DMS 273 treated with DMSO at 0.1 percent for 48 hours (cell line): ENCODE data around the gene PRR33.
"Not testable (repeated sequence)": the region's sequence is repeated elsewhere in the genome, so short reads cannot be mapped to it uniquely, and the experiment has no call there.

Experiments used
- DNase-seq: peaks from one replicate; lab custom pipeline; 2025; lab: John Stamatoyannopoulos, UW

PRR33 gene

DNA sequence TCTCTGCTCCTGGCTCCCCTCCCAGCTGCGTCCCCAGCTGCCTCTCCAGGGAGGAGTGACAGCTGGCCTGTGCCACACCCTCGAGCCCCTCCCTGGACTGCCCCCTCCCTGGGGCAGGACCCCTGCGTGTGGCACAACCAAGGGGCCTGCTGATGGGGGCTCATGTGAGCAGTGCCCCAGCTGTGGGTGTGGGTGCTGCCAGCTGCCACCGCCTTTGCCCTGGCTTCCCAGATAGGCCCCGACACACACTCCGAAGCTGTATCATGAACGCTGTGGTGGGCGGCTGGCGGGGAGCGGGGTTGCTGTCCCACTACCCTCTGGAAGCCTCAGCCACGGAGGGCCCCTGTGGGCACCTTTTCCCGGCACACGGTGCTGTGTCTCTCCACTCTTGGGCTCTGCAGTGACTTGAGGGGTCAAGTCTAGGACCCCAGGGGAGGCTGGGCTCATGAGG is 15.8 kb downstream of the PRR33 start:
- not testable (repeated sequence) for DNase-seq

DNA sequence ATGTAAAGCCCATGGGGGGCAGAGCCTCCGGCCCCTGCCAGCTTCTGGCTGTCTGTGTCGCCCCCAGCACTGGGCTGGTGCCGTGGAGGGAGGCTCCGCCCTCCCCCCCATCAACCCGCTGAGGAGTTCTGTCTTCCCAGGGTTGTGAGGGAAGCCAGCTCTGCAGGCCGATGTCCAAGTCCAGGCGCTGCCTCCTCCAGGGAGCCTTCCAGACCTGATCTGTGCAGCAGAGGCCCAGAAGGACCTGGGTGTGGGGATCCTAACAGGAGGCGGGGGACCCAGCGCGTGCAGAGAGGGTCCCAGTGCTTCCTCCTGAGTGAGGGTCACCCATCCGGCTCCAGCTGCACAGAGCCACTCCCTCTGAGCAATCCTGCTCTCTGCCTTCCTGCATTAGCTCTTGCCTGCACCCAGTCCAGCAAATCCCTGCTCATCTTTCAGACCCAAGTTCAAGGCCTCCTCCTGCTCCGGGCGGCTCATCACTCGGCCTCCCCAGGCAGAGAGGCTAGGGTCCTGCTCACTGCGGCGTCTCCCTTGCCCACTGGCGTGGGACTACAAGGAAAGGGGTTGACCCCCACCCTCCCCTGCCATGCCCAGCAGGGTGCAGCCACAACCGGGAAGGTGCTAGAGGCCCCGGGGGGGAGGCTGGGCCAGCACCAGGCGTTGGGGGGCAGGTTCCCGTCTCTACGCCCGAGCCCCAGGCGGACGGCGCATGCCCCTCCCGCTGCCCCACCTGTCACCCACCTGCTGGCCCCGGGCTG is 16.4 kb downstream of the PRR33 start:
- no peak for DNase-seq

DNA sequence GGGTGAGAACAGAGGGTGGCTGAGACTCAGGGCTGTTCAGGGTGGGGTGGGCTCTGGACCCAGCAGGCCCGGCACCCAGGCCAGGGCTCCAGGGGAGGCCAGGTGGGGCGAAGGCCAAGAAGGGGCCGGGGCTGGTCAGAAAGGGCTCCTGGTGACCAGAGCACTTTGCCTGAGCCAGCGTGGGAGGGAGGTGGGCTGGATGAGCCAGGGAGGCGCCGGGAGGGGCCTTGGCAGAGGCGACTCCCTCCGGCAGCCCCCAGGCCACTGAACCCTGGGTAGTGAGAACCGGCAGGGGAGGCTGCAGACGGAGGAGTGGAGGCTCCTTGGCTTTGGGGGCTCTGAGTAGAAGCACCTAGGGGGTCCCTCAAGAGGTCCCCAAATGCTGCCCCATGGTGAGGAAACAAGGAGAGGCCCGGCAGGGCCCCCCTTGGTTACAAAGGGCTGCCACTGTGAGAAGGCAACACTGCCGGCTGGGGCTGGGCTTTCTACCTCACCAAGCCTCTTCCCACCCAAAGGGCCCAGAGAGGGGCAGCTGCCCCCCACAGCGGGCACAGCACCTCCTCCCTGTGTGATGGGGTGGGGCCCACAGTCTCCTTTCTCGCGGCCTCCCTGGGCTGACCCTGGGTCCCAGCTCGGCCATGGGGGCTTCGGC is 17.1 kb downstream of the PRR33 start:
- not testable (repeated sequence) for DNase-seq

DNA sequence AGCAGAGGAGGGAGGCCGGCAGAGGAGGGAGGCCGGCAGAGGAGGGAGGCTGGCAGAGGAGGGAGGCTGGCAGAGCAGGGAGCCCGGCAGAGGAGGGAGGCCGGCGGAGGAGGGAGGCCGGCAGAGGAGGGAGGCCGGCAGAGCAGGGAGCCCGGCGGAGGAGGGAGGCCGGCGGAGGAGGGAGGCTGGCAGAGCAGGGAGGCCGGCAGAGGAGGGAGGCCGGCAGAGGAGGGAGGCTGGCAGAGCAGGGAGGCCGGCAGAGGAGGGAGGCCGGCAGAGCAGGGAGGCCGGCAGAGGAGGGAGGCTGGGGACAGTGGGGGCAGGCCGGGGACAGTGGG is 17.9 kb downstream of the PRR33 start:
- not testable (repeated sequence) for DNase-seq

DNA sequence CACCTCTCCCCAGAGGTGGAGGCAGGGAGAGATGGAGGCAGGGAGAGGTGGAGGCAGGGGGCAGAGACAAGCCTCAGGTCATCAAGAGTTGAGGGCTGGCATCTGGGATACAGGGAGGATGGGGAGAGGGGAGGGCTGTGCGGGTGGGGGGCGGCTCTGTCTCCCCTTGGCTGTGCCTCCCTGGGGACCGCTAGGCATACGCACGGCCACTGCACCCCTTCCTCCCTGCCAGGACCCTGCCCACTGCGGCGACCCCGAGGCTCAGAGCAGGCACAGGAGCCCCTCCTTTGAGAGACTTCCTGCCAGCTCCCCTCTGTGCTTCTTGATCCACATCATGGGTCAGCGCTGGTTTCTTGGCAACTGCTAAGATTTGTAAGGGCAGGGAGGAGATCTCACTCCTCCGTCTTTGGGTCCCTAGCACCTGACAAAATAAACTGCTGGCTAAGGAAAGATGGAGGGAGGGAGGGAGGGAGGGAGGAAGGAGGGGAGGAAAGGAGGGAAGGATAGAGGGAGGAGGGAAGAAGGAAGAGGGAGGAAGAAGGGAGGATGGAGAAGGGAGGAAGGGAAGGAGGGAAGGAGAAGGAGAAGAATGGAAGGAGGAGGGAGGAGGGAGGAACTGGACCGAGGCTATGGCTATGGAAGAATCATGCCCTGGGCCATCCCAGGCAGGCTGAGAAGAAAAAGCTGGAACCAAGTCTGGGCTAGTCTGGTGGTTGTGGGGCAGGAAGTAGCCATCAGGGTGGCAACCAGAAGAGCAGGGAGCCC is 18.5 kb downstream of the PRR33 start:
- DNase-seq: no peak

DNA sequence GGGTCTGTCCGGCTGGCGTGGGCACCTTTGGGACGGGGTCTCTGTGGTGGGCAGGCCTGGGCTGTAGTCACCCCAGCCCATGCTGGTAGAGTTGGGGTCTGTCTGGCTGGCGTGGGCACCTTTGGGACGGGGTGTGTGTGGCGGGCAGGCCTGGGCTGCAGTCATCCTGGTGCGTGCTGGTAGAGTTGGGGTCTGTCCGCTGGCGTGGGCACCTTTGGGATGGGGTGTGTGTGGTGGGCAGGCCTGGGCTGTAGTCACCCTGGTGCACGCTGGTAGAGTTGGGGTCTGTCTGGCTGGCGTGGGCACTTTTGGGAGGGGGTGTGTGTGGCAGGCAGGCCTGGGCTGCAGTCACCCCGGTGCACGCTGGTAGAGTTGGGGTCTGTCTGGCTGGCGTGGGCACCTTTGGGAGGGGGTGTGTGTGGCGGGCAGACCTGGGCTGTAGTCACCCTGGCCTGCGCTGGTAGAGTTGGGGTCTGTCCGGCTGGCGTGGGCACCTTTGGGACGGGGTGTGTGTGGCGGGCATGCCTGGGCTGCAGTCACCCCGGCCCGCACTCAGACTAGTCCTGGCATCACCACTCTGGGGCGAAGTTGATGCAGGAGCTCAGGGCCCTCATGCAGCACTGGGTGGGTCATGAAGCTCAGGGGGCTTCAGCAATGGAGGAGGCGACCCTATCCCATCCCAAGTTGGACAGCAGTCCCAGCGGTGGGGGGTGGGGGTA is 19.3 kb downstream of the PRR33 start:
- no peak for DNase-seq

DNA sequence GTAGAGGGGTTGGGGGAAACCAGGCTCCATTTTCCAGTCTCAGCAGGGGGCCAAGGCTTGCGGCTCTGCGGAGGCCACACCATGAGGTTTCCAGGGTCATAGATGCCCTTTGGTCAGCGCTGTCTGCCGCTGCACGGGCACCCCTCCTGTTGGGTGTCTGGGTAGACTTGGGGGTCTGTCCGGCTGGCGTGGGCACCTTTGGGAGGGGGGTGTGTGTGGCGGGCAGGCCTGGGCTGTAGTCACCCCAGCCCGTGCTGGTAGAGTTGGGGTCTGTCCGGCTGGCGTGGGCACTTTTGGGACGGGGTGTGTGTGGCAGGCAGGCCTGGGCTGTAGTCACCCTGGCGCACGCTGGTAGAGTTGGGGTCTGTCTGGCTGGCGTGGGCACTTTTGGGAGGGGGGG is 20.2 kb downstream of the PRR33 start:
- DNase-seq: no peak

DNA sequence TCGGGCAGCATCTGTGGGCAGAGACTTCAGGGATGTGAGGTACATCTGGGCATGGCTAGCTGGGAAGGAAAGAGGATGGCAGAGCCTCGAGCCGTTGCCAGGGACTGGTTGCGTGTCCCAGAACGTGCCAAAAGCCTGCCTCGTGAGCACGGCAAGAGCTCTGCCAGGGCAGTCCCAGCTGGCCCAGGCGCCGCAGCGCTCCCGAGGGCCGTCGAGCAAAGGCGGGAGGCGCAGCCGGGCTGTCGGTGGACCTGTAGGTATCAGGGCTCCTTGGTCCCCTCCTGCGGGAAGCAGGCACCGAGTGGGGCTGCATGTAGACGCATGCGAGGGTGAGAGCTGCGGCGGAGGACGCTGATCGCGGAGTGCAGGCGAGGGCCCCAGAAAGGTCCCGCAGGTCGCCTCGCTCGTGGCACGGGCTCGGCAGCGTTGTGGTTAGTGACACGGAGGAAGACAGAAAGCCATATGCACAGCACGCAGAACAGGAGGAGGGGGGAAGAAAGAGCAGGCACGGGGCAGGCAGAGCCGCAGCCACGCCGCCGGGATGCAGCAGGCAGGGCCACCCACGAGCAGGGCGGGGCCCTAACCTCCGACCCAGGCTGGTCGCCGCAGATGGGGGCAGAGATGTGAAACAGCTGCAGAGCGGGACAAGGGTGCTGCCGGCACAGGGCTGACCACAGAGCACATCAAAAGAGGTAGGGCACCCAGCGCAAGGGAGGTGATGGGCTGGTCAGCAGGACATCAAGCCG is 20.8 kb downstream of the PRR33 start:
- DNase-seq: no peak

DNA sequence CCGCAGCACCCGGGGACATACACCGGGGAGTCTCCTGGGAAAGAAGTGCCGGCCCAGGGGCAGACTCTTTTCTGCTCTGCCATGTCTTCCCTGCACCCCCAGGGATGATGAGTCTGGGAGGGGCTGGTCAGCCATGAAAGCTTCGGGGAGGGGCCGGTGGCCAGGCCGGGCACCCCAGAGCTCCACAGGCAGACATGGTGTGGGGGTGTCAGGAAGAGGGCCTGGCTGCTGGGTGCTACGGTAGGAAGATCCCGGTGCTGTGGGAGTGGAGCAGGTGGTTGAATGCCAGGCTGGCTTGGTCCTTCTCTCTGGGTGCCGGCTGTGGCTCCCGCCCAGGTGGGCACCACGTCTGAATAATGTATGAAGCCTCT is 21.4 kb downstream of the PRR33 start:
- DNase-seq: no peak

DNA sequence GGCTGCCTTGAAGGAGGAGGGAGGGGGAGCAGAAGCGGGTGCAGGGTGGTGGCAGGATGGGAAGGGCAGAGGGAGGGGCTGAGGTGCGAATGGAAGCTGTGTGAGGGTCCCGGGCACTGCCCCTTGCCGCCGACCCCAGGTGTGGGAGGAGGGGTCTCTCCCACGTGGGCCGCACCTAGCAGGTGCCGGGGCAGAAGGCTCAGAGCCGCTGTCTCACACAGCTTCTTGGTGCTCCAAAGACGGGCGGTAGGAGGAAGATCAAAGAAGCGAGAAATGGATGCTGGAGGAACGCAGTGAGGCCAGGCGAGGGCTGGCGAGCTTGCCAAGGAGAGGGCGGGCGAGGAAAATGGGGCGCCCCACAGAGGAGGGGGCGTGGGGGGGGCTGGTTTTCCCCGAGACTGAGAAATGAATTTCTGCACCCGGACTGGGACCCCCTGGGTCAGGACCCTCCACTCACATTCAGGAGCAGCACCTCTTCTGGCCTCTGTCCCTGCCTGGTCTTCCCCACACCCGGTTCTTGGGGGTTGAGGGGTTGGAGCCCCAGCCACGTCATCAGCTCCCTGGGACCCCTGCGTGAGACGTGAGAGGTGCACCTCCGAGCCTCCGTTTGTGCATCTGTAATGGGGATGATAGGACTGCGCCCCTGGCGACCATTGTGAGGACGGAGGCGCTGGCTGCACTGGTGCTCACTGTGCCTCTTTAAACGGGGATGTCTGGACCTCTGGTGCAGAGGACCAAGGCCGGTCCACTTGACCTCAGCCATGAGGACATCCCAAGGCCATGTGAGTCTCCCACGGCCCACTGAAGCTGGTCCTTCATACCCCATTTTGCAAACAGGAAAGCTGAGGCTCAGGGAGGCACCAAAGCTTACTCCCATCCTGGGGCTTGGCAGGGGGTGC is 22.0 kb downstream of the PRR33 start:
- no peak for DNase-seq

DNA sequence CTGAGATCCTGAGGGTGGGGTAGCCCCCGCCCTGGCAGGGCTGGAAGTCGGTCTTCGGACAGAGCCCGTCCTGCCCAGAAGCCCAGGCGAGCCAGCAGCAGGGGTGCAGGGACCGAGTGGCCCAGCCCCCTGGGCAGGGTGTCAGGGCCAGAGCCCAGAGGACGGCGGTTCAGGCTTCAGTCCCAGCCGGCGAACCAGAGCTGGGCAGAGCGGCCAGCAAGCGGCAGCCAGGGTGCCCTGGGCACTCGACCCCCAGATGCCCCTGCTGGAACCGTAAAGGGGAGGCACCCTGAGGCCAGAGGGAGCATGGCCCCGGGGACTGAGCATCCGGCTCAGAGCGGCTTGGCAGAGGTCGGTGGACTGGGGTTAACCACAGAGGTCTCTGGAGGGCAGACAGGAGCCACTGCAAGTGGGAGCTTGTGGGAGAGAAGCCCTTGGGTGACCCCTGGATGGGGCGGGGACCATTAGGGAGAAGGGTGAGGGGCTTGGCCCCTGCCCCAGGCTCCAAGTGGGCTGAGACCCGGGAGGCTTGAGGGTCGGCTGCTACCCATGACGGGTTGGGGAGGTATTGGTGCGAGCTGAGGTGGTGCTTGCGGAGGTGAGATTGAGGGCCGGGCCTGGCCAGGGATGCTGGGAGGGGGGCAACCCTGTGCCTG is 22.9 kb downstream of the PRR33 start:
- no peak for DNase-seq

DNA sequence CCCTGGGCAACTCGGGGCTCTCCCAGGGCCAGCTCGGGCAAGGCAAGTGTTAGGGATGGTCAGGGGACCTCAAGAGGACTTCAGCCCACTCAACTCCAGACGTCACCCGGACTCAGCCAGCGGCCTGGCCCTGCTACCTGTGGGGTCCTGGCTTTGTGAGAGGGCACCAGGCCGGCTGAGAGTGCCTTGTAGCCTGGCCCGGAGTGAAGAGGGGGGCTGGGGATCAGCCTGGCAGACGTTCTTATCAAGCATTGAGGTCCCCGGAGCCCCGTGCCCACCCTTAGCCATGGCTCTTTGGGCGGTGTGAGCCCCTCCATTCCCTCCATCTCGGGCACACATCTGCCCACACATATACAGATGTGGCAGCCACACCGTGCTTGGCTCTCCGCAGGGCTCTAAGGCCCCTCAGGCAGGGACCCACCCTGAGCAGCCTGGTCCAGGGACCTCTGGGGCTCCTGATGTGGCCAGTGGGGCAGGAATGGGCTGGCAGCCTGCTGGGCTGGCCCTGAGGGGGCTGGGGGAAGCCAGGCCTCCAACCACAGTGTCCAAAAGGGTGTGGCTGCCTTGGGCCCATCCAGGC is 23.5 kb downstream of the PRR33 start:
- no peak for DNase-seq

DNA sequence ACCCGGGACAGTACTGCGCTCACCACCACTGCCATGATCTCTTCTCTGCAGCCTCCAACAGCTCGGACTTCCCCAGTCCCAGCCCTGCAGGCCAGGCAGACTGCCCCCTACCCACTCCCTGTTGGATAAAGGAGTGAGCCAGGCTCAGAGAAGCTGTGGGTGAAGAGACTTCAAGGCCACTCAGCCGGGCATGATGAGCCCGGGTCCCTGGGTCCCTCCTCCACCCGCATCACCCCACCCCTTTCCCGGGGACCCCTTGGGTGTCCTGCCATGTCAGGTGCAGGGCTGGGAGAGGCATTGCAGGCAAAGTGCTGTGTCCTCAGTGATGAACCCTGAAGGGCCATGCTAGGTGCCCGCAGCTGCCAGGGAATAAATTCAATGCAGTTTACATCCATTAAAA is 24.3 kb downstream of the PRR33 start:
- DNase-seq: no peak

DNA sequence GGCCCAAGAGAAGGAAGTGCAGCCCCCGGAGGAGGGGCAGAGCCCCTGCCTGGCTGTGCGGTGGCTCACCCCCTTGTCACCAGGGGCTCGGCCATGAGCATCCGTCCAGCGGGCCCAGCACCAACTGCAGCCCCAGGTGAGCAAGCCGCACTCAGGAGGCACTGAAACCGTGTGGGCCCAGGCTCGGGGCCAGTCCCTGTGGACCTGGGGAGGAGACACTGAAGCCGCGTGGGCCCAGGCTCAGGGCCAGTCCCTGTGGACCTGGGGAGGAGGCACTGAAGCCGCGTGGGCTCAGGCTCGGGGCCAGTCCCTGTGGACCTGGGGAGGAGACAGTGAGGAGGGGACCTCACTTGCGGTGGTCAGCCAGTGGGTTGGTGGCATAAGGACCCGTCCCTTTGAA is 24.9 kb downstream of the PRR33 start:
- no peak for DNase-seq

DNA sequence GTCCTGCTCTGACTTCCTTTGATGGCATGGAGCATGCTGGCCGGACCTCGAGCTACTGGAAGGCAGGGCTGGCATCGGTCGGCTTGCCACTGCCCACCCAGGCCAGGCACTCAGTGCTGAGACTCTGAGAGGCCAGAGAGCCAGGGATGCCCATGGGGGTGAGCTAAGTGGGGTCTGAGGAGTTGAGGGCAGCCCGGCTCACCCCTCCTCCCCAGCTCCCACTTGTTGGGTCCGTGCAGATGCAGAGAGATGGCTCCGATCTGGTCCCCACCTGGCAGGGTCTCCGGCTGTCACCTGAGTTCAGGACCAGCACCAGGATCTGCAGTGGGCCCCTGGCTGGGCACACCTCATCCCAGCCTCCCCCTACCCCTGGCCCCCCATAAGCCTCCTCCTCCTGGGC is 25.5 kb downstream of the PRR33 start:
- DNase-seq: no peak

DNA sequence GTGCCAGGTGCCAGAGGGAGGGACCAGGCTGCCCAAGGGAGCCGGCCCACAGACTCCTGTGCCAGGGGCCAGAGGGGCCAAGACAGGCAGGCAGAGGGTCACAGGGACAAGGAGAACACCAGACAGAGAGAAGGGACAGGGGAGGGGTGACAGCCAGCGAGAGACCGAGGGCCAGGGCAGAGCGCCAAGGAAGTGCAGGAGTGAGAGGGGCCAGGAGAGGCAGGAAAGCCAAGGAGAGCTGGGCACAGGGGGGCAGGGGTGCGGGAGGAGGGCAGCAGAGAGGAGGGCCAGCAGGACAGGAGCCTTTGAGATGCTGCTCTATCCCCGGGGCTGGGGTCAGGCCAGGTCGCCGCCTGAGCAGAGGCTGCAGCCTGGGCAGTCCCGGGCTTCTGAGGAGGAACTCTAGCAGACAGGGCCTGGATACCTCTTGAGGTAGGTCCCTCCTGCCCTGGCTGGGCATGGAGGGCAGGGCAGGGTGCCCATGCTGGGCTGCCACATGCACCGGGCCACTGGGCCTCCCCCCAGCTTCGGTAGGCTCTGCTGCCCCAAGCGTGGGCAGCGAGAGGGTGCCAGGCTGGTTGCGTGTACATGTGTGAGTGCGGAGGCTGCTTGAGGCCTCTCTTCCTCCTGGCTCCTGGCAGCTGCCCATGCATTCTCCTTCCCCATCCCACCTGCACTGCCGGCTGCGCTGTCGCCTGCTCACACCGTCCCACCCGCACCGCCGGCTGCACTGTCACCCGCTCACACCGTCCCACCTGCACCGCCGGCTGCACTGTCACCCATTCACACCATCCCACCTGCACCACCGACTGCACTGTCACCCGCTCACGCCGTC is 26.6 kb downstream of the PRR33 start:
- no peak for DNase-seq

DNA sequence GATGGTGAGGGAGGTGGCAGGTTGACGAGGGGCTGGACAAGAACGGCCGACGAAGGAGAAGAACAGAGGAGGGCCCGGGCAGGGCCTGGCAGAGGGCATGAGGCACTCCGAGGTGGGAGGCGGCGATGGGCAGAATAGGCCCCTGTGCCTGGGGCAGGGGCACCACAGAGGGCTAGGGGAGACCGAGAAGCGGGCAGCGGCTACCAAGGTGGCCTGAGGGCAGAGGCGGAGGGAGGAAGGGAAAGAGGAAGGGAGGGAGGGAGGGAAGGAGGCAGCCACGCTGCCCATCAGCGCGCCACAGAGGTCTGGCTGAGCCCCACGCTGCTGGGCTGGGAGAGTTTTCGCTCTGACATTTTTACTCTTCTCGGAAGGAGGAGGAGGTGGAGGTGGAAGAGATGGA is 27.5 kb downstream of the PRR33 start:
- no peak for DNase-seq

DNA sequence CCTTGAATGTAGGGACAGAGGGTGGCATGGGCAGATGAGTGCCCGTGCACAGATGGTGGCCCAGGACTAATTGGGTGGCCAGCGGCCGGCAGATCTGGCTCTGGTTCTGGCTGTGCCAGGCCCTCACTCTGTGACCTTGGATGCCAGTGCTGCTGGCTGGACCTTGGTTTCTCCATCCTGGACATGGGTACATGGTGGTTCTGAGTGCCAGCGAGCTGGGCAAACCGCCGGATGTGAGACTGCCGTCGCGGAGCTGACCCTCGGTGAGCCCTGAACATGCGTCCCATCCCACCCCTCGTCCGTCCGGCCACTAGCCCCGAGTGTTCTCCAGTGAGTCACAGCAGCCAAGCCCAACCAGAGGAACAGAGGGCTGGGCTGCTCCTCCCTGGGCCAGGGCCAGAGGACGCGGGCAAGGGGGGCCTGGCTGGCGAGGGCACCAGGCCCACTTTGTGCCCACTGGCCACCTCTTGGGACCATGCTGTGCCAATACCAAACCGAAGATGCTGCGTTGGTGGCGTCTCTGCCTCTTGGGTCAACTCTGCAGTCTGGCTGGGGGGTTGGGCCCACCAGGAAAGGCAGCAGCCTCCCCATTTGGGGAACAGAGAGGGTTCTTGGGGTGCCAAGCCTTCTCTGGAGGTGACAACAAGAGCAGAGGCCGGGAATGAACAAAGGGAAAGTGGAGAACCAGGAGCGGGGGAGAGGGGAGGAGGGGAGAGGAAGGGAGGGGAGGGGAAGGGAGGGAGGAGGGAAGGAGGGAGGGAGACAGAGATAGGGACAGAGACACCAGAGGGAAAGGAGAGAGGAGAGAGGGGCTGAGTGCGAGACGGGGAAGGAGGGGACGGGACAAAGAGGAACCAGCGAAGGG is 28.1 kb downstream of the PRR33 start:
- DNase-seq: no peak
